Smooth muscle cell (in vitro differentiated cells): Measurements from ENCODE around the gene ADD1. TPM values are rescaled to one million over a fixed set of nuclear protein-coding genes. Genes with fewer than 3 reads are reported as not detected.
A peak's percentile ranks its signal among the peaks of the same experiment; 100 is the strongest.

ENCODE experiments used
- DNase-seq: peaks from one replicate; lab custom pipeline; 2025; ENCODE audit not compliant: unreplicated experiment; lab: John Stamatoyannopoulos, UW
- H2AFZ ChIP-seq: fragments of 200-600 bp; sonication (generic); 2 replicates; pipeline ENCODE4 v1.6.0; 2016; ENCODE audit warnings: antibody characterized with exemption, low read depth, mild to moderate bottlenecking
- H3F3A ChIP-seq: fragments of 200-600 bp; sonication (generic); 2 replicates; pipeline ENCODE4 v1.6.0; 2017; ENCODE audit warnings: antibody characterized with exemption, low read depth
- H3K27ac ChIP-seq: fragments of 200-600 bp; sonication (generic); 2 replicates; pipeline ENCODE4 v1.5.1; 2016; ENCODE audit warnings: low read depth, mild to moderate bottlenecking
- H3K27me3 ChIP-seq: fragments of 200-600 bp; sonication (generic); 2 replicates; pipeline ENCODE4 v1.6.1; 2016; ENCODE audit warnings: low read depth, mild to moderate bottlenecking
- H3K36me3 ChIP-seq: fragments of 200-600 bp; sonication (generic); 2 replicates; pipeline ENCODE4 v1.5.1; 2016; ENCODE audit warnings: low read depth
- H3K4me1 ChIP-seq: fragments of 200-600 bp; sonication (generic); 2 replicates; pipeline ENCODE4 v1.5.1; 2016; ENCODE audit warnings: low read depth
- H3K4me2 ChIP-seq: fragments of 200-600 bp; sonication (generic); 2 replicates; pipeline ENCODE4 v1.6.0; 2016; ENCODE audit warnings: mild to moderate bottlenecking
- H3K4me3 ChIP-seq: fragments of 200-600 bp; sonication (generic); 2 replicates; pipeline ENCODE4 v1.5.1; 2016; ENCODE audit warnings: mild to moderate bottlenecking
- H3K79me2 ChIP-seq: fragments of 200-600 bp; sonication (generic); 2 replicates; pipeline ENCODE4 v1.6.0; 2016; ENCODE audit warnings: low read depth, mild to moderate bottlenecking
- H3K9ac ChIP-seq: fragments of 200-600 bp; sonication (generic); 2 replicates; pipeline ENCODE4 v1.6.0; 2016; ENCODE audit warnings: low read depth
- H3K9me3 ChIP-seq: fragments of 200-600 bp; sonication (generic); replicated peaks from 2 replicates; pipeline ENCODE4 v1.5.1; 2016; ENCODE audit warnings: low read depth
- H4K20me1 ChIP-seq: fragments of 200-600 bp; sonication (generic); 2 replicates; pipeline ENCODE4 v1.6.0; 2016; ENCODE audit warnings: low read depth
- CTCF ChIP-seq: fragments of 200-600 bp; sonication (generic); IDR thresholded peaks from 2 replicates; pipeline ENCODE4 v1.5.1; 2017; ENCODE audit warnings: borderline replicate concordance, mild to moderate bottlenecking, antibody characterized with exemption; ENCODE audit not compliant: insufficient read depth, poor library complexity, severe bottlenecking
- WGBS: methylation state at CpG from one replicate; pipeline ENCODE4 v1.1.7; 2016; ENCODE audit warnings: low lambda C conversion rate; 5-methylcytosine and 5-hydroxymethylcytosine counted together
- polyA plus RNA-seq: library from polyadenylated mRNA; unstranded; fragments of >200 nt; fragmentation: Nextera tagmentation; extraction: Ambion mirVana; gene quantifications from 2 replicates; pipeline ENCODE4 v1.2.1, GENCODE V29; 2016
- total RNA-seq: library from RNA; depleted of rRNA; stranded (reverse); fragments of >200 nt; gene quantifications from 2 replicates; pipeline ENCODE4 v1.2.3, GENCODE V29; 2014

Gene ADD1
- total and polyA plus RNA-seq, 2 experiments from 2014 or later = 109 to 175 TPM

- peaks cover 15% of the 10 kb centered on the region for H3K36me3 ChIP-seq
These were observed 43.7 kb downstream of the ADD1 start for GRCh38 chr4:2887343-2887742.

GRCh38 chr4:2888886-2889285 is 45.2 kb downstream of the ADD1 start:
- no peak for TF ChIP-seq CTCF
- Histone ChIP-seq H3K9ac (no peak overlapping the region), H3K4me3 (no peak overlapping the region), H3K36me3 (peaks cover 15% of the 10 kb centered on the region), H3K27ac (no peak overlapping the region), H4K20me1 (peaks cover 87% of the 10 kb centered on the region), H3K4me1 (no peaks in the 10 kb centered on the region), H3K4me2 (no peak overlapping the region), H3K79me2 (peaks cover 17% of the 10 kb centered on the region), H3F3A (peaks cover 7% of the 10 kb centered on the region), H3K9me3 (no peaks in the 10 kb centered on the region), H2AFZ (no peak overlapping the region), H3K27me3 (no peaks in the 10 kb centered on the region)
- DNase-seq = no peak
- WGBS = 92% methylated on average over 3 of the region's 3 CpGs

More at GRCh38 chr4:2887343-2887742, 43.7 kb downstream of the ADD1 start:
- Histone ChIP-seq H2AFZ (no peak overlapping the region), H3K27me3 (no peaks in the 10 kb centered on the region), H4K20me1 (peaks cover 90% of the 10 kb centered on the region), H3K4me3 (no peak overlapping the region), H3K9me3 (no peaks in the 10 kb centered on the region), H3K4me1 (no peaks in the 10 kb centered on the region), H3F3A (peaks cover 7% of the 10 kb centered on the region), H3K27ac (no peak overlapping the region), H3K79me2 (peaks cover 12% of the 10 kb centered on the region), H3K9ac (no peak overlapping the region), H3K4me2 (no peak overlapping the region)
- no peak for TF ChIP-seq CTCF
- WGBS = 91% methylated on average over 3 of the region's 3 CpGs
- DNase-seq = no peak

- H3K4me1 ChIP-seq = no peaks in the 10 kb centered on the region
- H2AFZ ChIP-seq = no peak overlapping the region
- peaks cover 7% of the 10 kb centered on the region for H3F3A ChIP-seq
- no peaks in the 10 kb centered on the region for H3K36me3 ChIP-seq
- DNase-seq = no peak
- H3K9me3 ChIP-seq = no peaks in the 10 kb centered on the region
- peaks cover 70% of the 10 kb centered on the region for H4K20me1 ChIP-seq
- no peaks in the 10 kb centered on the region for H3K27me3 ChIP-seq
- H3K27ac ChIP-seq = peak overlapping the region; percentile 44
- H3K9ac ChIP-seq = no peak overlapping the region
- H3K4me3 ChIP-seq = no peak overlapping the region
- 46% methylated on average over 5 of the region's 5 CpGs for WGBS
- TF ChIP-seq CTCF = no peak
- H3K4me2 ChIP-seq = peak overlapping the region; percentile 27
- peaks cover 14% of the 10 kb centered on the region for H3K79me2 ChIP-seq
These were observed 47.6 kb downstream of the ADD1 start for GRCh38 chr4:2891294-2891693.

GRCh38 chr4:2893772-2894171 is 50.1 kb downstream of the ADD1 start:
- no peak for TF ChIP-seq CTCF
- Histone ChIP-seq H3K9ac (no peak overlapping the region), H3K4me3 (no peak overlapping the region), H3K4me1 (no peaks in the 10 kb centered on the region), H2AFZ (no peak overlapping the region), H3K27me3 (no peaks in the 10 kb centered on the region), H4K20me1 (peaks cover 66% of the 10 kb centered on the region), H3K79me2 (peaks cover 21% of the 10 kb centered on the region), H3K9me3 (no peaks in the 10 kb centered on the region), H3K27ac (no peak overlapping the region), H3F3A (peaks cover 7% of the 10 kb centered on the region), H3K4me2 (no peak overlapping the region), H3K36me3 (peaks cover 5% of the 10 kb centered on the region)
- DNase-seq = no peak
- 95% methylated on average over 5 of the region's 5 CpGs for WGBS
